CD4-positive, alpha-beta T cell (primary cell): Measurements from ENCODE around the gene OR6P1. TPM values are rescaled to one million over a fixed set of nuclear protein-coding genes. Genes with fewer than 3 reads are reported as not detected.

Experiments used
- ATAC-seq: fragments of 200-7000 bp; cut with Tn5 transposase; one replicate; pipeline ENCODE4 v1.10.0; 2022; ENCODE audit warnings: mild to moderate bottlenecking; ENCODE audit not compliant: poor library complexity
- CTCF ChIA-PET: fragments of 350-600 bp; sonication (Branson Sonifier 250); formaldehyde crosslinking; loops from one replicate; lab custom pipeline; 2021; ENCODE audit warnings: antibody characterized with exemption, inconsistent platforms; lab: Charles Lee
- POLR2A ChIA-PET: fragments of 350-600 bp; sonication (Branson Sonifier 250); formaldehyde crosslinking; loops from one replicate; lab custom pipeline; 2021; ENCODE audit warnings: antibody characterized with exemption, inconsistent platforms; lab: Charles Lee
- DNase-seq, 14 experiments: peaks; one replicate each; pipeline ENCODE4 v3.0.0-alpha.2; 2013 to 2020; ENCODE audit warnings: mixed read lengths in 2 of 14
- H3K27ac ChIP-seq, 2 donors: one replicate each; pipeline versions ENCODE4 v1.5.1 to v1.7.0; 2013; ENCODE audit warnings: low read length in 2 of 2, low read depth in 1 of 2, mild to moderate bottlenecking in 1 of 2
- H3K27me3 ChIP-seq, 2 experiments: 1 replicate in 1 of 2; 2 replicates in 1 of 2; pipeline versions ENCODE4 v1.6.1 to v1.7.0; 2013; ENCODE audit warnings: low read length in 2 of 2, control low read depth in 1 of 2, mild to moderate bottlenecking in 1 of 2, moderate library complexity in 1 of 2; ENCODE audit not compliant: insufficient read depth in 2 of 2, control insufficient read depth in 1 of 2
- H3K36me3 ChIP-seq: one replicate; pipeline ENCODE4 v1.6.1; 2013; ENCODE audit warnings: low read length, control low read depth; ENCODE audit not compliant: insufficient read depth
- H3K4me1 ChIP-seq: one replicate; pipeline ENCODE4 v1.6.1; 2013; ENCODE audit warnings: low read length, control low read depth; ENCODE audit not compliant: insufficient read depth
- H3K4me3 ChIP-seq: one replicate; pipeline ENCODE4 v1.5.1; 2013; ENCODE audit warnings: mild to moderate bottlenecking, low read length, moderate library complexity
- H3K9me3 ChIP-seq, 2 experiments: 1 replicate in 1 of 2; 2 replicates in 1 of 2; pipeline versions ENCODE4 v1.6.1 to v1.7.0; 2013; ENCODE audit warnings: low read length in 2 of 2, mild to moderate bottlenecking in 2 of 2, control low read depth in 1 of 2, moderate library complexity in 1 of 2; ENCODE audit not compliant: control insufficient read depth in 1 of 2, insufficient read depth in 1 of 2
- H3K27ac Mint-ChIP-seq: one replicate; pipeline ENCODE4 v1.8.0; 2020; ENCODE audit warnings: mixed read lengths
- H3K27me3 Mint-ChIP-seq: one replicate; pipeline ENCODE4 v1.8.0; 2021; ENCODE audit warnings: mixed read lengths
- H3K36me3 Mint-ChIP-seq: one replicate; pipeline ENCODE4 v1.8.0; 2021; ENCODE audit warnings: low read depth, mixed read lengths
- H3K4me1 Mint-ChIP-seq: one replicate; pipeline ENCODE4 v1.8.0; 2021; ENCODE audit warnings: low read depth, mixed read lengths
- H3K4me3 Mint-ChIP-seq: one replicate; pipeline ENCODE4 v1.8.0; 2020; ENCODE audit warnings: mild to moderate bottlenecking, mixed read lengths
- H3K9me3 Mint-ChIP-seq: one replicate; pipeline ENCODE4 v1.8.0; 2020; ENCODE audit warnings: mixed read lengths
- CTCF ChIP-seq: fragments of 200-600 bp; IDR thresholded peaks from one replicate; pipeline ENCODE4 v1.8.0; 2022; ENCODE audit warnings: antibody characterized with exemption, mild to moderate bottlenecking
- intact Hi-C, 2 experiments: fragments of 100-400 bp; cut with DNase I in 1 of 2; cut with micrococcal nuclease in 1 of 2; formaldehyde crosslinking; loops; one replicate each; pipeline versions ENCODE4 v1.15.1 to v1.9.0; 2023 to 2025; cut with DNase I, micrococcal nuclease
- total RNA-seq, 174 experiments: library from RNA in 2 of 174; stranded (reverse) in 2 of 174; gene quantifications; one replicate each; pipeline ENCODE4 v1.2.3 and lab custom pipeline; 2021 to 2026

Gene OR6P1
- total RNA-seq, 2 experiments from 2014 or later, result not detected

- intact Hi-C loops, result no loop called here
- H3K27me3 Mint-ChIP-seq, result peaks cover 19% of the 10 kb centered on the region
- CTCF ChIA-PET, result no interaction called here
Observed at GRCh38 chr1:158520955-158521665, 49.3 kb downstream of the OR6P1 start.

GRCh38 chr1:158520021-158520420 lies 50.4 kb downstream of the OR6P1 start:
- CTCF ChIA-PET, result no interaction called here
- Histone ChIP-seq H3K9me3 (no peaks in the 10 kb centered on the region), H3K27ac (no peak overlapping the region), H3K4me1 (no peaks in the 10 kb centered on the region), H3K4me3 (no peak overlapping the region), H3K27me3 (peaks cover 0 to 5% of the 10 kb centered on the region in 2 experiments), H3K36me3 (no peaks in the 10 kb centered on the region)
- intact Hi-C loops, result no loop called here
- Mint-ChIP-seq H3K4me3 (no peak overlapping the region), H3K4me1 (no peaks in the 10 kb centered on the region), H3K9me3 (no peaks in the 10 kb centered on the region), H3K27ac (no peak overlapping the region), H3K27me3 (peaks cover 18% of the 10 kb centered on the region), H3K36me3 (no peaks in the 10 kb centered on the region)
- DNase-seq (no peak), ATAC-seq (no peak)
- TF ChIP-seq CTCF, result no peak
- POLR2A ChIA-PET, result no interaction called here

More at GRCh38 chr1:158520955-158521665, 49.3 kb downstream of the OR6P1 start:
- POLR2A ChIA-PET, result no interaction called here
- H3K4me1 Mint-ChIP-seq, result no peaks in the 10 kb centered on the region
- ATAC-seq, result no peak
- Histone ChIP-seq H3K4me3 (no peak overlapping the region), H3K4me1 (no peaks in the 10 kb centered on the region), H3K36me3 (no peaks in the 10 kb centered on the region), H3K27me3 (peaks cover 0 to 5% of the 10 kb centered on the region in 2 experiments), H3K9me3 (no peaks in the 10 kb centered on the region), H3K27ac (no peak overlapping the region)
- H3K36me3 Mint-ChIP-seq, result no peaks in the 10 kb centered on the region
- DNase-seq, result no peak
- H3K4me3 Mint-ChIP-seq, result no peak overlapping the region
- TF ChIP-seq CTCF, result no peak
- H3K9me3 Mint-ChIP-seq, result no peaks in the 10 kb centered on the region
- no peak overlapping the region for H3K27ac Mint-ChIP-seq

GRCh38 chr1:158516966-158517365 lies 53.4 kb downstream of the OR6P1 start:
- no peak overlapping the region for H3K4me3 Mint-ChIP-seq
- H3K36me3 Mint-ChIP-seq, result no peaks in the 10 kb centered on the region
- peaks cover 5% of the 10 kb centered on the region for H3K27me3 Mint-ChIP-seq
- no peaks in the 10 kb centered on the region for H3K36me3 ChIP-seq
- intact Hi-C loops, result no loop called here
- H3K27me3 ChIP-seq, result peaks cover 0 to 5% of the 10 kb centered on the region in 2 experiments
- TF ChIP-seq CTCF, result no peak
- H3K27ac ChIP-seq, result no peak overlapping the region
- no peaks in the 10 kb centered on the region for H3K4me1 ChIP-seq
- DNase-seq (no peak), ATAC-seq (no peak)
- no peak overlapping the region for H3K4me3 ChIP-seq
- H3K27ac Mint-ChIP-seq, result no peak overlapping the region
- ChIA-PET CTCF (no interaction called here), POLR2A (no interaction called here)
- H3K4me1 Mint-ChIP-seq, result no peaks in the 10 kb centered on the region
- no peaks in the 10 kb centered on the region for H3K9me3 ChIP-seq
- H3K9me3 Mint-ChIP-seq, result no peaks in the 10 kb centered on the region

Other genes starting within 250 kb of the OR6P1 start
- gene CD1B, start 239.0 kb downstream of the OR6P1 start, total RNA-seq, result not detected
- not detected for gene CD1E, start 216.7 kb downstream of the OR6P1 start, total RNA-seq
- gene OR10T2, start 171.1 kb downstream of the OR6P1 start, total RNA-seq, result not detected
- not detected for gene OR10K2, start 144.3 kb downstream of the OR6P1 start, total RNA-seq
- not detected for gene OR10K1, start 108.7 kb downstream of the OR6P1 start, total RNA-seq
- gene OR10R2, start 98.4 kb downstream of the OR6P1 start, total RNA-seq, result not detected
- not detected for gene OR6Y1, start 16.2 kb downstream of the OR6P1 start, total RNA-seq
- gene OR10X1, start 9.3 kb upstream of the OR6P1 start, total RNA-seq, result not detected
- not detected for gene OR10Z1, start 34.7 kb upstream of the OR6P1 start, total RNA-seq
- not detected for gene SPTA1, start 116.1 kb upstream of the OR6P1 start, total RNA-seq
- gene OR6K2, start 130.1 kb upstream of the OR6P1 start, total RNA-seq, result not detected
- not detected for gene OR6K3, start 150.1 kb upstream of the OR6P1 start, total RNA-seq
- gene OR6K6, start 184.1 kb upstream of the OR6P1 start, total RNA-seq, result not detected
- not detected for gene OR6N1, start 201.6 kb upstream of the OR6P1 start, total RNA-seq
- not detected for gene OR6N2, start 210.6 kb upstream of the OR6P1 start, total RNA-seq